CD14-positive monocyte (primary cell): ENCODE results near the gene PAFAH1B2. TPM values are rescaled to one million over a fixed set of nuclear protein-coding genes. Genes with fewer than 3 reads are reported as not detected.

Experiments
- DNase-seq, 3 donors: peaks; one replicate each; pipeline ENCODE4 v3.0.0-alpha.2; 2011 to 2022
- H2AFZ ChIP-seq: 2 replicates; pipeline ENCODE4 v1.6.0; 2012; ENCODE audit warnings: mild to moderate bottlenecking, low read depth, low read length, inconsistent platforms; ENCODE audit not compliant: insufficient read depth, poor library complexity, severe bottlenecking
- H3K27ac ChIP-seq, 2 donors: 1 replicate in 1 of 2; 2 replicates in 1 of 2; pipeline ENCODE4 v1.5.1; 2012 to 2013; ENCODE audit warnings: low read length in 2 of 2, control low read depth in 1 of 2, inconsistent platforms in 1 of 2, low read depth in 1 of 2, mild to moderate bottlenecking in 1 of 2
- H3K27me3 ChIP-seq, 2 donors: one replicate each; pipeline versions ENCODE4 v1.6.0 to v1.6.1; 2011 to 2013; ENCODE audit warnings: low read length in 2 of 2; ENCODE audit not compliant: control insufficient read depth in 2 of 2, insufficient read depth in 2 of 2
- H3K36me3 ChIP-seq, 2 donors: replicated peaks in 1 of 2; 1 replicate in 1 of 2; 2 replicates in 1 of 2; pipeline versions ENCODE4 v1.5.1 to v1.6.1; 2012 to 2013; ENCODE audit warnings: low read length in 2 of 2, control low read depth in 1 of 2, inconsistent platforms in 1 of 2, mild to moderate bottlenecking in 1 of 2; ENCODE audit not compliant: insufficient read depth in 2 of 2, control insufficient read depth in 1 of 2
- H3K4me1 ChIP-seq, 2 donors: 1 replicate in 1 of 2; 2 replicates in 1 of 2; pipeline versions ENCODE4 v1.5.1 to v1.6.1; 2012 to 2013; ENCODE audit warnings: low read length in 2 of 2, control low read depth in 1 of 2, inconsistent platforms in 1 of 2, mild to moderate bottlenecking in 1 of 2, moderate library complexity in 1 of 2; ENCODE audit not compliant: insufficient read depth in 2 of 2, control insufficient read depth in 1 of 2
- H3K4me2 ChIP-seq: replicated peaks from 2 replicates; pipeline ENCODE3; 2012; ENCODE audit warnings: low read length, moderate library complexity, mild to moderate bottlenecking; ENCODE audit not compliant: poor library complexity, severe bottlenecking; ENCODE audit errors: extremely low read depth
- H3K4me3 ChIP-seq, 3 experiments: fragments of 200-600 bp in 1 of 3; sonication (generic) in 1 of 3; replicated peaks in 1 of 3; 1 replicate in 2 of 3; 2 replicates in 1 of 3; pipeline ENCODE4 v1.5.1; 2011 to 2013; ENCODE audit warnings: low read length in 3 of 3, mild to moderate bottlenecking in 3 of 3, control low read depth in 2 of 3, low read depth in 2 of 3, inconsistent platforms in 1 of 3, moderate library complexity in 1 of 3
- H3K79me2 ChIP-seq: 2 replicates; pipeline ENCODE4 v1.6.0; 2012; ENCODE audit warnings: mild to moderate bottlenecking, control low read depth, inconsistent platforms, low read length, moderate library complexity; ENCODE audit not compliant: insufficient read depth
- H3K9ac ChIP-seq: 2 replicates; pipeline ENCODE4 v1.6.0; 2017; ENCODE audit warnings: low read length, mild to moderate bottlenecking; ENCODE audit not compliant: insufficient read depth, poor library complexity, severe bottlenecking
- H3K9me3 ChIP-seq, 2 donors: replicated peaks in 1 of 2; 1 replicate in 1 of 2; 2 replicates in 1 of 2; pipeline versions ENCODE4 v1.5.1 to v1.6.1; 2012 to 2013; ENCODE audit warnings: low read length in 2 of 2, control low read depth in 1 of 2; ENCODE audit not compliant: control insufficient read depth in 1 of 2, insufficient read depth in 1 of 2
- H4K20me1 ChIP-seq: 2 replicates; pipeline ENCODE4 v1.6.0; 2012; ENCODE audit warnings: mild to moderate bottlenecking, low read length, control low read depth, moderate library complexity; ENCODE audit not compliant: insufficient read depth
- H3K27ac Mint-ChIP-seq, 7 donors: one replicate each; pipeline ENCODE4 v1.8.0; 2020; ENCODE audit warnings: mild to moderate bottlenecking in 7 of 7, mixed read lengths in 7 of 7, moderate library complexity in 6 of 7, inconsistent platforms in 2 of 7
- H3K27me3 Mint-ChIP-seq, 3 donors: one replicate each; pipeline ENCODE4 v1.8.0; 2021 to 2022; ENCODE audit warnings: low read depth in 3 of 3, mild to moderate bottlenecking in 3 of 3, mixed read lengths in 3 of 3, moderate library complexity in 3 of 3, inconsistent platforms in 1 of 3
- H3K36me3 Mint-ChIP-seq, 2 donors: one replicate each; pipeline ENCODE4 v1.8.0; 2020; ENCODE audit warnings: mixed read lengths in 2 of 2, inconsistent platforms in 1 of 2, mild to moderate bottlenecking in 1 of 2
- H3K4me1 Mint-ChIP-seq: one replicate; pipeline ENCODE4 v1.8.0; 2020; ENCODE audit warnings: mild to moderate bottlenecking, mixed read lengths
- H3K4me3 Mint-ChIP-seq, 2 donors: one replicate each; pipeline ENCODE4 v1.8.0; 2020; ENCODE audit warnings: mild to moderate bottlenecking in 2 of 2, mixed read lengths in 2 of 2, moderate library complexity in 1 of 2
- H3K9me3 Mint-ChIP-seq, 7 donors: one replicate each; pipeline ENCODE4 v1.8.0; 2020 to 2022; ENCODE audit warnings: mixed read lengths in 7 of 7, mild to moderate bottlenecking in 6 of 7, moderate library complexity in 6 of 7, inconsistent platforms in 2 of 7
- CTCF ChIP-seq: fragments of 200-600 bp; IDR thresholded peaks from one replicate; pipeline ENCODE4 v1.8.0; 2022; ENCODE audit warnings: antibody characterized with exemption, mild to moderate bottlenecking
- WGBS: methylation state at CpG from one replicate; pipeline ENCODE4 v1.1.5; 2013; ENCODE audit warnings: missing lambda C conversion rate; ENCODE audit not compliant: insufficient coverage; 5-methylcytosine and 5-hydroxymethylcytosine counted together
- intact Hi-C, 2 donors: fragments of 100-400 bp; cut with micrococcal nuclease; formaldehyde crosslinking; loops; one replicate each; pipeline versions ENCODE4 v1.15.0 to v1.15.1; 2023
- polyA plus RNA-seq, 3 donors: library from polyadenylated mRNA; depleted of rRNA in 1 of 3; unstranded in 2 of 3; stranded (reverse) in 1 of 3; fragments of 300-500 nt in 2 of 3; fragments of >200 nt in 1 of 3; fragmentation: Illumina TruSeq in 2 of 3; gene quantifications; 1 replicate in 2 of 3; 2 replicates in 1 of 3; pipeline ENCODE4 v1.2.3, GENCODE V29; 2012 to 2021

PAFAH1B2 gene
- polyA plus RNA-seq, 3 donors, result 16.9 to 25.1 (median 23.7) TPM

- Histone ChIP-seq H3K4me2 (peak overlapping the region; percentile 69), H4K20me1 (no peaks in the 10 kb centered on the region), H3K9me3 (no peaks in the 10 kb centered on the region), H3K79me2 (peaks cover 20% of the 10 kb centered on the region), H2AFZ (peak overlapping the region; percentile 48), H3K4me3 (peak overlapping the region in 2 of 3 experiments; percentile 4 to 69), H3K27ac (peak overlapping the region; percentile 90 to 92), H3K4me1 (peaks cover 68 to 74% of the 10 kb centered on the region in 2 donors), H3K9ac (peak overlapping the region; percentile 60), H3K36me3 (peaks cover 45 to 51% of the 10 kb centered on the region in 2 donors), H3K27me3 (no peaks in the 10 kb centered on the region)
- no peak for TF ChIP-seq CTCF
- intact Hi-C loops, result no loop called here
- H3K27ac Mint-ChIP-seq, result peak overlapping the region in 6 of 7 donors; percentile 86 to 98 (median 94)
- peaks cover 0 to 5% (median 2%) of the 10 kb centered on the region in 3 donors for H3K27me3 Mint-ChIP-seq
- 45% methylated on average over 2 of the region's 5 CpGs for WGBS
- H3K4me3 Mint-ChIP-seq, result peak overlapping the region; percentile 61 to 76
- H3K36me3 Mint-ChIP-seq, result peaks cover 65 to 90% of the 10 kb centered on the region in 2 donors
- H3K4me1 Mint-ChIP-seq, result peaks cover 64% of the 10 kb centered on the region
- no peaks in the 10 kb centered on the region for H3K9me3 Mint-ChIP-seq
- peak; percentile 69 to 85 (median 78) for DNase-seq
Observed at GRCh38 chr11:117185736-117186430, 41.8 kb downstream of the PAFAH1B2 start.

- Histone ChIP-seq H4K20me1 (no peaks in the 10 kb centered on the region), H3K27ac (peak overlapping the region; percentile 90 to 92), H3K36me3 (peaks cover 46 to 56% of the 10 kb centered on the region in 2 donors), H3K27me3 (no peaks in the 10 kb centered on the region), H3K4me2 (peak overlapping the region; percentile 69), H3K4me1 (peaks cover 63 to 69% of the 10 kb centered on the region in 2 donors), H2AFZ (no peak overlapping the region), H3K9ac (peak overlapping the region; percentile 60), H3K9me3 (no peaks in the 10 kb centered on the region), H3K79me2 (peaks cover 18% of the 10 kb centered on the region), H3K4me3 (peak overlapping the region in 2 of 3 experiments; percentile 4 to 69)
- Mint-ChIP-seq H3K4me3 (peak overlapping the region; percentile 62 to 78), H3K27me3 (peaks cover 0 to 5% (median 2%) of the 10 kb centered on the region in 3 donors), H3K4me1 (peaks cover 59% of the 10 kb centered on the region), H3K27ac (peak overlapping the region in 6 of 7 donors; percentile 86 to 98 (median 94)), H3K36me3 (peaks cover 61 to 90% of the 10 kb centered on the region in 2 donors), H3K9me3 (no peaks in the 10 kb centered on the region)
- whole genome bisulfite sequencing, result 100% methylated on average over 3 of the region's 4 CpGs
- TF ChIP-seq CTCF, result no peak
- no peak for DNase-seq
- intact Hi-C loops, result no loop called here
Observed at GRCh38 chr11:117186431-117186761, 42.3 kb downstream of the PAFAH1B2 start.
